Measurements from ENCODE around the gene GPRC5D.

Gene GPRC5D

GRCh38 chr12:12952036-12952435, at the start of gene GPRC5D:
Gene GPRC5D (minus strand): TSS chr12:12952170. CDS start chr12:12950384, 1,786 bp downstream.
- no peak for DNase-seq
- in situ Hi-C loops (cut with MboI; ENCODE audit: low pct_unique_long_range_greater_than_20kb, low sequenced_read_pairs): no loop called here

GRCh38 chr12:13001775-13002040, 49.7 kb upstream of the GPRC5D start:
- in situ Hi-C loops (cut with MboI; ENCODE audit: low pct_unique_long_range_greater_than_20kb, low sequenced_read_pairs): no loop called here
- DNase-seq: no peak

- in situ Hi-C loops (cut with MboI; ENCODE audit: low pct_unique_long_range_greater_than_20kb, low sequenced_read_pairs): no loop called here
- DNase-seq: peak; percentile 59
Measured at GRCh38 chr12:13000925-13001774, 49.2 kb upstream of the GPRC5D start.

GRCh38 chr12:13000616-13000924, 48.6 kb upstream of the GPRC5D start:
- peak; percentile 75 for DNase-seq
- in situ Hi-C loops (cut with MboI; ENCODE audit: low pct_unique_long_range_greater_than_20kb, low sequenced_read_pairs): no loop called here

DNA sequence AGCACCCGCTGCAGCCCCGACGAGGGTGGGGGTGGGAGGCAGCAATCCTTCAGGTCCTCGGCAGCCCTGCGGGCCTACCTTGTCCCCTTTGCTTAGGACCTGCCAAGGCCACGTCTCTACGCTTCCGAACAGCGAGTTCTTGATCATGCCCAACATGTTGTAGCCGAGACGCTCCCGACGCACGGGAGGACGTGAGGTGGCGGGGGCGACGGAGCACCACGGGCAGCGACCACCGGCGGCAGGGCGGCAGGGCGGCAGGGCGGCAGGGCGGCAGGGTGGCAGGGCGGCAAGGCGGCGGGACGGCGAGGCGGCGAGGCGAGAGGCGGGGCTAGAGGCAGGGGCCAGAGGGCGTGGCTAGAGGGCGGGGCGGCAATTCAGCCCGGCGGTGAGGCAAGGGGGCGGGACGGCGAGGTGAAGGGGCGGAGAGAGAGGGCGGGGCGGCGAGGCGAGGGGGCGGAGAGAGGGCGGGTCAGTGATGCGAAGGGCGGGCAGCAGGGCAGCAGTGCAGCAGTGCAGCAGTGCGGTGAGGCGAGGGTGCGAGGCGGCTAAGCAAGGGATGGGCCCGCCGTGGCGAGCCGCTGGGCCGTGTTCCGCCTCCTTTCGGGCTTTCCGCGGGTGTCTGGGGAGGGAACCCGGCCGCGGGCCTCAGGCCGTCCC, 48.1 kb upstream of the GPRC5D start, which contains the start of gene HEBP1:
HEBP1 (minus strand) TSS at position 307 of the 657 bp plus-strand sequence; CDS start at position 156, 151 bp downstream.
- peak; percentile 74 for DNase-seq

GRCh38 chr12:12999271-12999958, 47.4 kb upstream of the GPRC5D start:
- in situ Hi-C loops (cut with MboI; ENCODE audit: low pct_unique_long_range_greater_than_20kb, low sequenced_read_pairs): no loop called here
- no peak for DNase-seq

More for the DNA sequence above, 48.1 kb upstream of the GPRC5D start, which contains the start of gene HEBP1:
- in situ Hi-C loops (cut with MboI; ENCODE audit: low pct_unique_long_range_greater_than_20kb, low sequenced_read_pairs): no loop called here

DNA sequence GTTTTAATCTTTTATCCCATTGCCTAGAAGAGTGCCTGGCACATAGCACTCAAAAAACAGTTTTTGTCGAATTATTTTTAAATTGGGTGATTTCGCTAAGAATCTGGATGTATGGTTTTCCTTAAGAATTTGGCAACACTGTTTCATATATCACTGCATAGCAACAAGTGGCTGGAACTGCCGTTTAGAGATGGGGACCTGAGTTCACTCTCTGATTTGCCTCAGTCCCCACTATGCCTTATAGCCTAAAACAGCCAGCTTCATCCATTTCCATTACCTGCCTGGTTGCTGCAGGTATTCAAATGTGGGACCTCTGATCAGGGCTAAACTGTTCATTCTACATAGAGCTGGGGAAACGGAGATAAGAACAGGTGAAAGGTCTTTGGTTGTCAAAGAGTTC, 46.3 kb upstream of the GPRC5D start:
- in situ Hi-C loops (cut with MboI; ENCODE audit: low pct_unique_long_range_greater_than_20kb, low sequenced_read_pairs): no loop called here
- DNase-seq: no peak

DNA sequence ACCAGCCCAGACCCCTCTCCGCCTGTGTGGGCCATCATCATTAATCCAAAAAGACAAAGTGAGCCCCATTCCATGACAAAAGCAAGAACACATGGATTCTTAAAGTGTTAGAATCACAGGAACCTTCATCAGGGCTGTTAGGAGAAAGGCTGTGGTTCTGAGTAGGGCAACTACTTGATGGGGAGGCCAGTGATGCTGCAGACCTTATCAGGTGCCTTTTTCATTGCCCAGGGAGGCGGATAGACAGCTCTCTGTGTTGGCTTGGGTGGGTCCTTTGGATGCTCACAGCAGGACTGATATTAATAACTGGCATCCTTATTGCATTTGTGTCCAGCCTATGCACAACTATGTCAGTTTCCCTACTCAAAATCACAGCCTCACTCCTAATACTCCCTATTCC, 45.8 kb upstream of the GPRC5D start:
- no peak for DNase-seq
- in situ Hi-C loops (cut with MboI; ENCODE audit: low pct_unique_long_range_greater_than_20kb, low sequenced_read_pairs): no loop called here

DNA sequence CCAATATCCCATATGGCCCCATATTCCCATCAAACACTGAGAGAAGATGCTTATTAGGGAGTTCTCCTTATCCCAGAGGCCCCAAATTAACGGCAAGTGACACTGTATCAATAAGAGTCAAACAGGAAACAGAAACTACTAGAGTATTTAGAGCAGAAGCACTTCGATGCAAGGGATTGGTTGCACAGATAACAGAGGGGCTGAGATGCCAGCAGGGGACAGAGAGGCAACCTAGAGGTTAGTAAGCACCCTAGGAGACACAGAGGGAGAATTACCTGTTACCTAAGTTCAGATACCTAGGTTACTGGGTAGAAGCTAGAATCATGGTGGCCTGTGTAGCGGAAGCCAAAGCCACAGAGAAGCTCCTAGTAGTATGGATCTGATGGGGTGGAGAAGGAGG, 45.2 kb upstream of the GPRC5D start:
- no peak for DNase-seq
- in situ Hi-C loops (cut with MboI; ENCODE audit: low pct_unique_long_range_greater_than_20kb, low sequenced_read_pairs): no loop called here

GRCh38 chr12:12996209-12996608, 44.2 kb upstream of the GPRC5D start:
- DNase-seq: no peak
- in situ Hi-C loops (cut with MboI; ENCODE audit: low pct_unique_long_range_greater_than_20kb, low sequenced_read_pairs): no loop called here

DNA sequence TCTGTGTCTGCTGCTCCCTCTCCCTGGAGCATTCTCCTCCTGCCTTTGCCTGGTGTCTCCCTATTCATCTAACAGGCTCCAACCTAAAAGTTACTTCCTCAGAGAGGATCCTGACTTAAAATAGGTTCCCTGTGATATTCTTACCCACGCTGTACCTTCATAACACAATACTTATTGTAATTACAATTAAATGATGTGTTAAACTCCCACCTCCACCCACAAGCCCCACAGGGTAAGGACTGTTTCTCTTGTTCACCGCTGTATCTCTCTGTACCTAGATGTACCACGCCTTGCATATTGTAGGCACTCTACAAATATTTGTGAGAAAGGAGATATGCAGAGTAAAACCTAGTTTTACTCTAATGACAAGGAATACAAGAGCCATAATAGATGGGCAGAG, 43.1 kb upstream of the GPRC5D start:
- DNase-seq: no peak
- in situ Hi-C loops (cut with MboI; ENCODE audit: low pct_unique_long_range_greater_than_20kb, low sequenced_read_pairs): no loop called here

GRCh38 chr12:12993367-12993766, 41.4 kb upstream of the GPRC5D start:
- in situ Hi-C loops (cut with MboI; ENCODE audit: low pct_unique_long_range_greater_than_20kb, low sequenced_read_pairs): no loop called here
- DNase-seq: no peak

- peak; percentile 68 for DNase-seq
- in situ Hi-C loops (cut with MboI; ENCODE audit: low pct_unique_long_range_greater_than_20kb, low sequenced_read_pairs): no loop called here
Measured at GRCh38 chr12:12992418-12993130, 40.6 kb upstream of the GPRC5D start.

GRCh38 chr12:12990700-12991468, 38.9 kb upstream of the GPRC5D start:
- DNase-seq: no peak
- in situ Hi-C loops (cut with MboI; ENCODE audit: low pct_unique_long_range_greater_than_20kb, low sequenced_read_pairs): no loop called here

DNA sequence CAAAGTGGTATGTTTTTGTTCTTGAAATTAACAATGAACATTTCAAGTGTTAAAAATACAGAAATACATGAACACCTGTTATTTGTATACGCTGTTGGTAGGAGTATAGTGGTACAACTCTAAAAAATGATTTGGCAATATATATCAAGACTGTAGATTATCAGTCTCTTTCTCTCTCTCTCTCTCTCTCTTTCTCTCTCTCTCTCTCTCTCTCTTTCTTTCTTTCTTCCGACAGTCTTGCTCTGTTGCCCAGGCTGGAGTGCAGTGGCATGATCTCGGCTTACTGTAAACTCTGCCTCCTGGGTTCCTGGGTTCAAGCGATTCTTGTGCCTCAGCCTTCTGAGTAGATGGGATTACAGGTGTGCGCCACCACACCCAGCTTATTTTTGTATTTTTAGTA, 35.5 kb upstream of the GPRC5D start:
- DNase-seq: no peak
- in situ Hi-C loops (cut with MboI; ENCODE audit: low pct_unique_long_range_greater_than_20kb, low sequenced_read_pairs): no loop called here

- DNase-seq: no peak
- in situ Hi-C loops (cut with MboI; ENCODE audit: low pct_unique_long_range_greater_than_20kb, low sequenced_read_pairs): no loop called here
Measured at GRCh38 chr12:12986775-12987331, 34.9 kb upstream of the GPRC5D start.

GRCh38 chr12:12985817-12986408, 33.9 kb upstream of the GPRC5D start:
- in situ Hi-C loops (cut with MboI; ENCODE audit: low pct_unique_long_range_greater_than_20kb, low sequenced_read_pairs): no loop called here
- DNase-seq: peak; percentile 48

DNA sequence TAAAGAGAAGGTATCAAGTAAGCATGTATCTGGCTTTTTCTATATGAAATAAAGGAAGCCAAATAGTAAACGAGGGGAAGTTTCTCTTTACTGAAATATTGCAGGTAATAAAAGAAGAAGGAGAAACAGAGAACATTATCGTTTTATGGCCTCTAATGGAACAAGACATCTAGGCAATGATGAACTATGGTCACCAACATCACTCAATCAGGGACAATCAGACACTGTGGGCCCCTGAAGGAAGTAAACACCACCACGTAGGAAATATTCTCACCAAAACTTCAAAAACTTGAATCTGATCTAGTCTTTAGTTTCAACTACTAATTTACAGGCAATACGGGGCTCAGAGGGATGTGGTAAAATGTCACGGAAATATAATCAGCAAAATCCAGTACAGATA, 32.2 kb upstream of the GPRC5D start:
- no peak for DNase-seq
- in situ Hi-C loops (cut with MboI; ENCODE audit: low pct_unique_long_range_greater_than_20kb, low sequenced_read_pairs): no loop called here
